ENCODE measurements around the gene GBP4.

- TF ChIP-seq TAF1 (IDR thresholded peaks at IDR 0.05; ENCODE audit: low read depth, low read length) (no peak), POLR2A (IDR thresholded peaks at IDR 0.05; ENCODE audit: low read depth, low read length) (no peak), PAX5 (IDR thresholded peaks at IDR 0.05; ENCODE audit: insufficient read depth, low read length, severe bottlenecking) (no peak), POLR2AphosphoS5 (IDR thresholded peaks at IDR 0.05; ENCODE audit: low read depth, low read length) (no peak), SPI1 (IDR thresholded peaks at IDR 0.05; ENCODE audit: low read depth, low read length) (no peak)
Observed at GRCh38 chr1:89199525-89200031, 836 bp upstream of the GBP4 start.

All from GM12891 (cell line).